HG02798 (cell line): ENCODE results near the gene LMBR1.
"Not testable (repeated sequence)": the region's sequence is repeated elsewhere in the genome, so short reads cannot be mapped to it uniquely, and the experiment has no call there.

Source experiments
- ATAC-seq: cut with Tn5 transposase; IDR thresholded peaks from one replicate; pipeline ENCODE4 v1.9.1; 2021; ENCODE audit warnings: mild to moderate bottlenecking; ENCODE audit not compliant: unreplicated experiment, poor library complexity

Gene LMBR1

DNA sequence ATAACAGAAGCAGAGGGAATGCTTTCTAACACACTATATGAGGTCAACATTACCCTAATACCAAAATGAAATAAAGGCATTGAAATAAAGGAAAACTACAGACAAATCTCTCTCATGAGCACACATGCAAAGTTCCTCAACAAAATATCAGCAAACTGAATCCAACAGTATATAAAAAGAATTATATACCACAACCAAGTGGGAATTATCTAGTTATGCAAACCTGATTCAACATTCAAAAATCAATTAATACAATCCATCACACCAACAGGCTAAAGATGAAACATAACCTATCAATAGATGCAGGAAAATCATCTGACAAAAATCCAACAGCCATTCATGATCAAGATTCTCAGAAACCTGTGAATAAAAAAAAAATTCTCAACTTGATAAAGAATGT lies 34.5 kb downstream of the LMBR1 start:
- ATAC-seq, result no peak

DNA sequence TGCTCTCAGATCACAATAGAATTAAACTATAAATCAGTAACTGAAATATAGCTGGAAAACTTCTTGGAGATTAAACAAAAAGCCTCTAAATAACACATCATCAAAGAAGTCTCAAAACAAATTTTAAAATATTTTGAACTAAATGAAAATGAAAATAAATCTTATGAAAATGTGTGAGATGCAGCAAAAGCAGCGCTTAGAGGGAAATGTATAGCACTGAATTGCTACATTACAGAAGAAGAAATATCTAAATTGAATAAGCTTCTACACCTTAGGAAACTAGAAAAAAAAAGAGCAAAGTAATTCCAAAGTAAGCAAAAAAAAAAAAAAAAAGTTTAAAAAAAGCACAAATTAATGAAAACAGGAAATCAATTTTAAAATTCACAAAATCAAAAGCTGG lies 35.2 kb downstream of the LMBR1 start:
- ATAC-seq, result no peak

DNA sequence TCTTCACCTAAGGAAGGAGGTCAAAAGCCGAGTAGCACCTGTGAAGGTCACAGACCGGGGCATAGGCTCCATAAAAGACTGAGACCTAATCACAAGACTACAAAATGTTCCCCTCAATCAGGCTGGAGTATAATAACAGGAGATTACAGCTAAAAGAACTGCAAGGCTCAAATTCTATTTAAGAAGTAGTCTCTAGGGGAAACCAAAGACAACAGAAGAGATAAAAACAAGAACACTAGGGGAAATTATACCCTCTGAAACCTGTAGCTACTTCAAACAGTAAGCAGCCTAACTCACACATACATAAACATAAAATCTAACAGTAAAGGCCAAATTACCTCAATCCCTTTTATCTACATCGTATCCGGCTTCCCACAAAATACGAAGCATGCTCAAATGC lies 38.3 kb downstream of the LMBR1 start:
- no peak for ATAC-seq

DNA sequence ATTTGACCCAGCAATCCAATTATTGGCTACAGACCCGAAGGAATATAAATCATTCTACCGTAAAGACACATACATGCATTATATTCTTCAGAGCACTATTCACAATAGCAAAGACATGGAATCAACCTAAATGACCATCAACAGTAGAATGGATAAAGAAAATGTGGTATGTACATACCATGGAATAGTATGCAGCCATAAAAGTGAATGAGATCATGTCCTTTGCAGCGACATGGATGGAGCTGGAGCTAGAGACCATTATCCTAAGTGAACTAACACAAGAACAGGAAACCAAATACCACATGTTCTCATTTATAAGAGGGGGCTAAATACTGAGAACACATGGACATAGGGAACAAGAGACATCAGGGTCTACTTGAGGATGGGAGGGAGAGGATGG lies 44.0 kb downstream of the LMBR1 start:
- ATAC-seq, result no peak

DNA sequence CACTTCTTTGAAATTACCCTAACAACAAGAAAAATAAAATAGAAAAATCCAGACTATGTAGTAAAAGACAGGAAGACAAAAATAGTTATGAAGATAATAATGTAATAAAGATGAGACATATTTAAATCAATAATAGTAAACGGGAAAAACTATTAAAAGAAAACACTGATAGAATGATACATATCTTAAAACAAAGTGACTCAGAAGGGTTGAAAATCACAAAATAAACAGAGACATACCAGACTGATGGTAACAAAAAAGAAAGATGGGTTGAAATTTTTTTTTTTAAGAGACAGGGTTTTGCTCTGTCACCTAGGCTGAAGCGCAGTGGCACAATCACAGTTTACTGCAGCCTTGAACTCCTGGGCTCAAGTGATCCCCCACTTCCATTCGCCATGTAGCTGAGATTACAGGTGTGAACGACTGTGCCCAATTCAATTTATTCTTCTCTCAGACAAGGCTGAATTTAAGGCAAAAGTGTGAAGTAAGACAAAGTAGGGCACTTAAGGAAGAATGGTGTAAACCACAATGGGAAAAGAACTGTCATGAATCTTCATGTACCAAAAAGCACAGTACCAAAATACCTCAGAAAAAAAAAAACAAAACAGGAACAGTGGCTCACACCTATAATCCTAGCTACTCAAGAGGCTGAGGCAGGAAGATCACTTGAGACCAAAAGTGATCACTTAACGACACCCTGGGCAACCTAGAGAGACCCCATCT lies 47.4 kb downstream of the LMBR1 start:
- ATAC-seq, result no peak

DNA sequence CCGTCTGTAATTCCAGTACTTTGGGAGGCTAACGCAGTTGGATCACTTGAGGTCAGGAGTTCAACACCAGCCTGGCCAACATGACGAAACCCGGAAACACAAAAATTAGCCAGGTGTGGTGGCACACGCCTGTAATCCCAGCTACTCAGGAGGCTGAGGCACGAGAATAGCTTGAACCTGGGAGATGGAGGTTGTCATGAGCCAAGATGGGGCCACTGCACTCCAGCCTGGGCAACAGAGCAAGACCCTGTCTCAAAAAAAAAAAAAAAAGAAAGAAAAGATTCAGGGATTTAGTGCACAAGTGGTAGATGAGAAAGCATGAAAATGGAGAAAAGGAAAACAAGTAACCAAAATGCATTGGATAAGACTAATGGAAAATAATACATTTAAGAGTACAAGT lies 49.4 kb downstream of the LMBR1 start:
- not testable (repeated sequence) for ATAC-seq

DNA sequence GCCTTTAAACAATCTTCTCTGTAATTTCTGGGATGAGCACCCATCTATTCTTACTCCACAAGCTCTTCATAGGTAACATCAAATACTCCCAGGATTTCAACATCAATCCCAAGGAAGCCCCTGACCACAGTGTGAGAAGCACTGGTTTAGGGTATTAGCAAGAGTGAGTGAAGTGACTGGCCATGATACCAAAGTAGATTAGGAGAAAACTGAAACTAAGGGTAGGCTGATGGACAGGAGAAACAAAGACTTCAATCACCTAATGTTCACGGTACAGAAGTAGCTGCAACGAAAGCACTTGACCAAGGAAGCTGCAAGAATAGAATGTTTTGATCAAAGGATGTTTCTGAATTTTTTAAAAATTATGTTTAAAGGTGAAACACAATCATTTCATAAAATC lies 49.8 kb downstream of the LMBR1 start:
- ATAC-seq, result no peak

DNA sequence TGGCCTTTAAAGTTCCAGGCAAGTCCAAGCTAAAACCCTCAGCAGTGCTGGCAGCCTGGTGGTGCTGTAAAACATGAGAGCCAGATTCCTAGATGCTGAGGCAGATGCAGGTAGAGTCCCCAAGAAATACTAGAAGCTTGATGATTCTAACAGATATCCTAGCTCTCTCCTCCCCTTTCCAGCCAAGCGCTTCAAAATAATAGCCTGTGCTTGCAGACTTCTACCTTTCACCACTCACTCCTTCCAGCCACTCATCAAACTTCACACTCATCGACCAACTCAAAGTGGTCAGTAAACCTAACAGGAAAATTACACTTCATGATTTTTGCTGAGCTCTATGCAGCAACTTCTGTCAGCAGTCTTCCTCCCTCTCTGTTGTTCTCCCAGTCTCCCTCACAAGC lies 50.2 kb downstream of the LMBR1 start:
- ATAC-seq, result no peak

DNA sequence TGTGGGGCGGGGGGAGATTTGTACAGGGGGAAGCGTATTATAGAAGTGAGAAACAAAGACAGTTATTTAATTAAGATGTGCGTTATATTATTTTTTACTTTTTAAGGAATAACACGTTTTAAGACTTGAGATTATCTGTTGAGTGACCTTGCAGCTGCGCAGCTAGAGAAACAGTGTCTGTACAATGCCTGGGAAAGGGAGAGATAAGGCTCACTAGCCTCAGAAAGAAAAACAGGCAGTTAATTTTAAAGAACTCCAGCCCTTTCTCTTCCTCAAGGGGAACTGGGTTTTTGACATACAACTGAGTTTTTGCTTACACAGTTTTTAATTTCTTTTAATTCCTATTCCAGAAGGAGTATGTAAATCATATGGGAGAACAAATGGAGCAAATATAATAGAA lies 50.7 kb downstream of the LMBR1 start:
- no peak for ATAC-seq

DNA sequence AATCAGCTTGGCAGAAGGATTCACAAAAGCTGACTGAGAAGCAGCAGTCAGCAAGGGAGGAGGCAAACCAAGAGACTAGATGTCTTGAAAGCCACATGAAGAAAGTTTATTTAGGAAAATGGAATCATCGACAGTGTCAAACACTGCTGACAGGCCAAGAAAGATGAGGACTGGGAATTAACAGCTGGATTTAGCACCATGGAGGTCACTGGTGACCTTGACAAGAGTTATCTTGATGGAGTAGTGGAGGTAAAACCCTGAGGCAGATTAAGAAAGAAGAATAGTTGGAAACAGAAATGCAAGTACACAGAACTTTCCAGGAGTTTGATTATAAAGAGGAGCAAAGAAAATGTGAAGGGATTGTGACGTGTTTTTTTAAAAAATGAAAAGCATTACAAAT lies 51.5 kb downstream of the LMBR1 start:
- ATAC-seq, result no peak

DNA sequence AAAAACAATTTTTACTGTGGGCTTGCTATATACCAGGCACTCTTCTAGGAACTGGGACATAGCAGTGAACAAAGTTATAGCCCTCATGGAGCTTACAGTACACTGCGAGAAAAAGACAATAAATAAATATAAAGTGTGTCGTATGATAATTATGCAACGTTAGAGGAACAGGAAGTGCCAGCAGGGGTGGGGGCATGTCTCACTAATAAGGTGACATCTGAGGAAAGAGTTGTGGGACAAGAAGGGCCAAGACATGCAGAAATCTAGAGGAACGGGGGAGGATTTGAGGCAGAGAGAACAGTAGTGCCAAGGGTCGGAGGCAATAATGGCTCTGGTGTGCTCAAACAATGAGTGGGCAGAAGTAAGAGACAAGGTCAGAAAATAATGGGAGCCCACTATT lies 52.8 kb downstream of the LMBR1 start:
- ATAC-seq, result no peak

DNA sequence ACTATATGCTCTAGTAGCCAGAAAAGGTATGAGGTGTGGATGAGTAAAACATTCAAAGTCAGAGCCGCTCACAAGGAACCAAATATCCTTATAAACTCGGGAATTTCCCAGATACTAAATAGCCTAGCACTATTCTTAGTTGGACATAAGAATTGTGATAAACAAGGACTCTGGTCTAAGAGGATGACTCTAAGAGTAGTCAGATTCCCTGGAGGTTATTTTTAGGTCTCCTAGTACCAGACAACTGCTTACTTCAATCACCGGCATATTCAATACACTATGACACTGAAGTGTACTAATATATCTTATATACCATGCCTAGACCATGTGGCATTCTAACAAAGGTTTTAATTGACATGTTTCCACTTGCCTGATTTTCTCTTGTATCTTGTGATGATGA lies 56.5 kb downstream of the LMBR1 start:
- ATAC-seq, result no peak

DNA sequence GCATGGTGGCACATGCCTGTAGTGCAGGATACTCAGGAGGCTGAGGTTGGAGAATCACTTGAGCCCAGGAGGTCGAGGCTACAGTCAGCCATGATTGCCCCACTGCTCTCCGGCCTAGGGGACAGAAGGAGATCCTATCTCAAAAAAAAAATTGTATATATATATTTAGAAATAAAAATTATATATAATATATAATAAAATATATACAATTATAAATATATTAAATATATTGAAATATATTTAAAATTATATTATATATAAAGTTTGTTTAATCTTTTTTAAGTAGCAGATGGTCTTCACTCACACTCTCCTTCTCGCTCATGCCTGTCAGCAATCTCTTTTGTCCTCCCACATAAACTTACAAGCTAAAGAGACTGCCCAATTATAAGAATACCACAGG lies 58.5 kb downstream of the LMBR1 start:
- no peak for ATAC-seq

DNA sequence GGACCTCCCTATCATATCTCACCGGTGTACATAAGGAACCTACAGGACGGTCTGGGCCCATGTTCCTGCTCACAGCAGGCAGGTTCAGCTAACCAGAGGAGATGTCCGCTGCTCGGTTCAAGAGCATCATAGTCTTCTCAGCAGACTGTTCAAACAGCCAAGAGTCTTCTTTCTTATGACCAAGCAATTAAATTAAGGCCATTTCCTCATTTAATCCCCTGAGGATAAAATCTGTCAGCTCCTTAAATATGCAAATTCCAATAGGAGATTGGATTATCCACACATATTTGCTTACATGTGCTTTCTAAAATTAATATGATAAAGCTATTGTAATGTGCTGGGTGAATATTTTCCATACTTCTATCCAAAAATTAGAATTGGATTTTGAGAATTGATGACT lies 59.7 kb downstream of the LMBR1 start:
- ATAC-seq, result no peak

DNA sequence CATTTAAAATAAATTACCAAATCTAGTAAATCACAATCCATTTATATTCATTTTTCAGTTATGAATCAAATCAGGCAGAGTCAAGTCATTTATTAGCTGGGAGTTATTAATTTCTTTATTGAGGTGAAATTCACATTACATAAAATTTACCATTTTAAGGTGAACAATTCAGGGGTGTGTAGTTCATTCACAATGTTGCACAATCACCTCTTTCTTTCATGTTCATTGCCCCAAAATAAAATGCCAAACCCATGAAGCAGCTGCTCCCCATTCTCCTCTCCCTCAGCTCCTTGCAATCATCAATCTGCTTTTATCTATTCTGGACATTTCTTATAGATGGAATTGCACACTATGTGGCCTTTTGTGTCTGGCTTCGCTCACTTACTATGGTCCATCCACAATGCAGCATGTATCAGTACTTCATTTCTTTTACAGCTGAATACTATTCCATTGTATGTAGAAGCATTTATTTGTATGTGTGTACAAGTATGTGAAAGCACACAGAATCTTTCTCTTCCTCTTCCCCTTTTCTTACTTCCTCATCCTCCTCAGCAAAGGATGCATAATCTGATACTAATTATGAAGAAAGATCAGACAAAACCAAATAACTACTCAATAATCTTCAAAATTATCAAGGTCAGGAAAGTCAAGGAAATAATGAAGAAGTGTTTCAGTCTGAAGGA lies 60.6 kb downstream of the LMBR1 start:
- ATAC-seq, result no peak

DNA sequence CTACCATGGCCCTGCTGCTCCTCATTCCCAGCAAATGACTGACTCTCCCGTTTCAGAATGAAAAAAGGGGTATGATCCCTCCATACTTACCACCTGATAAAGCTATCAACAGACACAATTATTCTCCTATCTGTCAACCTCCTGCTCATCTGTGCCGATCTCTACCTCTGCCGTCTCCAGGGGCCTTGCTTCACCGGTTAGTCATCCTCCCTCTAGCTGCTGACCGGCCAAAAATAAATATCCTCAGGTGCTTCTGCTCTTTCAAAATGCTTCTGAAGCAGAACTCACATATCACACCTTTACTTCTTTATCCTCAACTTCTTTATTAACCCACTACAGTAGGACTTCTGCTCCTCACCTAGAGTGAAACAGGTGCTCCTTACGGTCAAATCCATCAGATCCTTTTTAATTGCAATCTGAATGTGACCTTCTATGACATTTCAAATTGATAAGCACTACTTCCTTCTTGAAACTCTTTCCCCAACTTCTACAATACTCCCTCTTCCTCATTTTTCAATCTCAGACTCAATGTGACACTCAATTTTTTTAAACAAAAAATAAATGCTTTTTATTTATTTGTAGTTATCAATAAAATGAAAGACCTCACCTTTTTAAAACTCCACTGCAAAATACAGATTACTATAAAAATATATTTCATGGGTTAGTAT lies 63.2 kb downstream of the LMBR1 start:
- ATAC-seq, result no peak

DNA sequence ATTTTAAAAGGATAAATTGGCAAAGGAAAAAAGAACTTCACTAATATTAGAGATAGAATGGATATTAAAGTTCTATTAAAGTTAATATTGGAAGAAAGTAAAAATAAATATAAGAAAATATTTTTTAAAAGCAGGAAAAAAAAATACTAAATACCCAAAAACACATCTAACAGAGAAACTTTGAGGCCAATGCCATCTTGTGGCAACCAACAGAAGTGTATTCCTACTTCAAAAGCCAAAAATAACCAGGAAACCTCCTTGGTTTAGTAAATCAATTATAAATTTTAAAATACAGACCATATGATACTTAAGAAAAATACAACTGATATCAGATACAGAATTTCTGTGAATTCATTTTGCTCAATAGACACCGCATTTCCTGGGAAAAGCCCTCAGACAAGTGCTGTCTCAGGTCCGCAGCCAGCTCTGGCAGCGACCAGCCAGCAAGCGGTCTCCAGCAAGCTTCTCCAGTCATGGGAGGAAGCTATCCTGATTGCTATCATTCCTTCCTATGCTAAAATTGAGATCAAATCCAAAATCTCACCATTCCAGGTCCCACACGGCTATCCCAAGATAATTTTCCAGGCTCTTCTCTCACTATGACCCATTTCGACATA lies 65.3 kb downstream of the LMBR1 start:
- no peak for ATAC-seq

DNA sequence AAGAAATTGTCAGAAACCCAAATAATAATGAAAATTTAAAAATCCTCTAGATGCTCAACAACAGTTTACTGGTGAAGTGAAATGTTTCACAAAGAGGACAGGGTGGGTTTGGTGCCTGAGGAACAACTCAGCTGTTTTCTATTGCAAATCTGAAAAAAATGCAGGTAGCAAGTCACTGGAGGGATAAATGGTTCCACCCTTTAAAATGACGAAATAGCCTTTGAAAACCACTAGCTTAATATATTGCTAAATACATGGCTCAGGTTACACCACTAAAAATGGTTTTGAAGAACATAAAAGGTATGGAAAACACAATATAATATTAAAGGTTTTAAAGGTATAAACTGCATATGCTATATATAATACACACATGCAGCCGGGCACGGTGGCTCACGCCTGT lies 69.5 kb downstream of the LMBR1 start:
- ATAC-seq, result no peak

DNA sequence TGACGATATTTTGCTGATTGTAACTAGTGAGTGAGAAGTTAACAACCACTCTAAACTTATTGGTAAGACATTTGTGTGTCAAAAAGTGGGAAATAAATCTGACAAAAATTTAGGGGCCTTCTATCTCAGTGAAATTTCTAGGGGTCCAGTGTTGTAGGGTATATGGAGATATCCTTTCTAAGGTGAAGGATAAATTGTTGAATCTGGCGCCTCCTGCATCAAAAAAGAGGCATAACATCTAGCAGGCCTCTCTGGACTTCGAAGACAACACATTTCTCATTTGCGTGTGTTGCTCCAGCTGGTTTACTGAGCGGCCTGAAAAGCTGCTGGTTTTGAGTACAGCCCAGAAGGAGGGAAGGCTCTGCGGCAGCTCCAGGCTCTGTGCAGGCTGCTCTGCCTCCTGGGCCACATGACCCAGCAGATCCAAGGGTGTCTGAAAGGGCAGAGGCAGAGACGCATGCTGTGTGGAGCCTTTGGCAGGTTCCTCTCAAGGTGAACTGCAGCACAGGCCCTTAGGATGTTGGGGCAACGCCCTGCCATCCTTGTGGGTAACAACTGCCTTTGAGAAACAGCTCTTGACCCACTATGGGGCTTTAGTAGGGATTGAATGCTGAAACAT lies 72.4 kb downstream of the LMBR1 start:
- no peak for ATAC-seq

DNA sequence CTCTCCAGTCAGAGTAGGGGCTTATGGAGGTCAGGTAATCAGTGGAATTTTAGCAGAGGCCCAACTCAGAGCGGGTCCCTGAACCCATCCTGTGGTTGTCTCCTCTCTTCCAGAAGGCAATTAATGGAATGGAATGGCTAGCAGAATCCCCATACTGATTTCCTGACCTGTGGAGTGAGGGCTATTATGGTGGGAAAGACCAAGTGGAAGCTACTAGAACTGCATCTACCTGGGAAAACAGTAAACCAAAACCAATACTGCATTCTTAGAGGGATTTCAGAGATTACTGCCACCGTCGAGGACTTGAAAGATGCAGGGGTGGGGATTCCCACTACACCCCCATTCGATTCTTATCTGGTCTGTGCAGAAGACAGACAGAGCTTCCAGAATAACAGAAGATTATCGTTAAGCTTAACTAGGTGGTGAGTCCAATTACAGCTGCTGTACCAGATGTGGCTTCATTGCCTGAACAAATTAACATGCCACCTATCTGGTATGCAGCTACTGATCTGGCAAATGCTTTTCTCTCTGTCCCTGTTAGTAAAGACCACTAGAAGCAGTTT lies 73.2 kb downstream of the LMBR1 start:
- ATAC-seq, result no peak

DNA sequence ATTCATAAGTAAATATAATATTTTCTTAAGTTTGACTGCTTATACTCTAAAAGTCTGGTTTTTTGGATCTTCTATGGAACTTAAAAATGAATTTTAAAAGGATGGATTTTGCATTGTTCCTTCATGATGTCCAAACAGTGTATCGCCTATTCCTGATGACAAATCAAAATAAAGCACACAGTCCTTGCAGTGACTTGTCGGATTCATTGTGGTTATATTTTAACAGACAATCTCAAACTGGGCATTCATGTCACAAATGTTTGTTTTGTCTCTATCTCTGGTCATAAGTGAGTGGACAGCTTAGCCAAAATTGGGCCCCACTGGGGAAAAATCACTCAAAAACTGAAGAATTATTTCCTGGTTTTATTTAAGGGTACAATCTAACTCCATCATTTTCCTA lies 74.8 kb downstream of the LMBR1 start:
- no peak for ATAC-seq
